Neural progenitor cell (in vitro differentiated cells): Measurements from ENCODE around the gene NAV1.

ENCODE experiments used
- EZH2 ChIP-seq: fragments of 200-600 bp; sonication (generic); IDR thresholded peaks from 2 replicates; pipeline ENCODE4 v1.6.1; 2017; ENCODE audit warnings: antibody characterized with exemption, mild to moderate bottlenecking, moderate library complexity
- TF ChIP-seq, protein P1 (sequence below): fragments of 200-600 bp; sonication (generic); IDR thresholded peaks from 2 replicates; pipeline ENCODE4 v1.5.1; 2017; ENCODE audit warnings: antibody characterized with exemption, mild to moderate bottlenecking

DNA sequence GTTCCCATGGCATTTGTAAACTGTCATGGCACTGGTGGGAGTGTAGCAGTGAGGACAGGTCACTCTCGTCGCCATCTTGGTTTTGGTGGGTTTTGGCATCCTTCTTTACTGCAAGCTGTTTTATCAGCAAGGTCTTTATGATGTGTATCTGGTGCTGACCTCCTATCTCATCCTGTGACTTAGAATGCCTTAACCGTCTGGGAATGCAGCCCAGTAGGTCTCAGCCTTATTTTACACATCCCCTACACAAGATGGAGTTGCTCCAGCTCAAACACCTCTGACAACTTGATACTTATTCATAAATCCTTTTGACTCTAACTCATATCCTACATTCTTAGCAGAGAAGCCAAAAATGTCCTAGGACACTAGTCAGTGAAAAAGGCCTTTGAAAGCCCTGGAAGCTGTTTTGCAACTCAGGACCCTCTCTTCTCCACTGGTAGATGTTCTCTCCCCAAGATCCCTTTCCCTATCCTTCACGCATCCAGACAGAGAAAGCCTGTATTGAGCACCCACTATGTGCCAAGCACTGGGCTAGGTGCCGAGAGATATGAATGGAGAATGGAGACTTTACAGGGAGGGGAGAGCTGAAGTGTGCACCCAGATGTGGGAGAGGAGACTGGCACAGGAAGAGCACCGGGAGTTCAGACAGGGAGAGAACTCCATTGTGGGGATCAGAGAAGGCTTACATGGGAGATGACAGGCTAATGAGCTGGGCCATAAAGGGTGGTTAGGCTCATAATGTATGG lies 25.3 kb upstream of the NAV1 start:
- TF ChIP-seq, protein P1, sequence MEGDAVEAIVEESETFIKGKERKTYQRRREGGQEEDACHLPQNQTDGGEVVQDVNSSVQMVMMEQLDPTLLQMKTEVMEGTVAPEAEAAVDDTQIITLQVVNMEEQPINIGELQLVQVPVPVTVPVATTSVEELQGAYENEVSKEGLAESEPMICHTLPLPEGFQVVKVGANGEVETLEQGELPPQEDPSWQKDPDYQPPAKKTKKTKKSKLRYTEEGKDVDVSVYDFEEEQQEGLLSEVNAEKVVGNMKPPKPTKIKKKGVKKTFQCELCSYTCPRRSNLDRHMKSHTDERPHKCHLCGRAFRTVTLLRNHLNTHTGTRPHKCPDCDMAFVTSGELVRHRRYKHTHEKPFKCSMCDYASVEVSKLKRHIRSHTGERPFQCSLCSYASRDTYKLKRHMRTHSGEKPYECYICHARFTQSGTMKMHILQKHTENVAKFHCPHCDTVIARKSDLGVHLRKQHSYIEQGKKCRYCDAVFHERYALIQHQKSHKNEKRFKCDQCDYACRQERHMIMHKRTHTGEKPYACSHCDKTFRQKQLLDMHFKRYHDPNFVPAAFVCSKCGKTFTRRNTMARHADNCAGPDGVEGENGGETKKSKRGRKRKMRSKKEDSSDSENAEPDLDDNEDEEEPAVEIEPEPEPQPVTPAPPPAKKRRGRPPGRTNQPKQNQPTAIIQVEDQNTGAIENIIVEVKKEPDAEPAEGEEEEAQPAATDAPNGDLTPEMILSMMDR, result no peak
- no peak for TF ChIP-seq EZH2
